GM12878 (cell line): ENCODE results near the gene CCDC159. TPM values are rescaled to one million over a fixed set of nuclear protein-coding genes. Genes with fewer than 3 reads are reported as not detected.

Experiments
- IKZF1 ChIP-seq: fragments of 450-650 bp; conservative IDR thresholded peaks from 2 replicates; pipeline ENCODE4 v1.6.1; 2017; ENCODE audit warnings: antibody characterized with exemption, mild to moderate bottlenecking
- JUNB ChIP-seq: IDR thresholded peaks from 2 replicates; pipeline ENCODE4 v1.6.1; 2016; ENCODE audit warnings: antibody characterized with exemption, mild to moderate bottlenecking
- MTA3 ChIP-seq: IDR thresholded peaks from 2 replicates; pipeline ENCODE4 v1.6.1; 2012; ENCODE audit warnings: low read length, inconsistent platforms, borderline replicate concordance
- POLR2A ChIP-seq: IDR thresholded peaks from 2 replicates; pipeline ENCODE4 v1.6.1; 2011; ENCODE audit warnings: low read depth, mild to moderate bottlenecking, low read length
- POU2F2 ChIP-seq: IDR thresholded peaks from 3 replicates; pipeline ENCODE4 v1.6.1; 2011; ENCODE audit warnings: low read depth, mild to moderate bottlenecking, low read length, borderline replicate concordance
- SUZ12 ChIP-seq: fragments of 200-600 bp; sonication (generic); IDR thresholded peaks from one replicate; pipeline ENCODE4 v1.6.1; 2018; ENCODE audit warnings: antibody characterized with exemption, mild to moderate bottlenecking; ENCODE audit not compliant: unreplicated experiment
- TCF3 ChIP-seq: IDR thresholded peaks from 2 replicates; pipeline ENCODE4 v1.6.1; 2012; ENCODE audit warnings: low read depth, mild to moderate bottlenecking, low read length, borderline replicate concordance; ENCODE audit not compliant: insufficient read depth
- ZZZ3 ChIP-seq: IDR thresholded peaks from 2 replicates; pipeline ENCODE4 v1.6.1; 2011; ENCODE audit warnings: low read depth; ENCODE audit not compliant: control insufficient read depth, insufficient read length
- polyA plus RNA-seq, 11 experiments: library from polyadenylated mRNA; depleted of rRNA in 4 of 11; unstranded in 6 of 11; stranded (reverse) in 5 of 11; fragments of >200 nt; fragmentation: Nextera tagmentation in 4 of 11; fragmentation: Illumina TruSeq in 1 of 11; extraction: Ambion mirVana in 4 of 11; extraction: Trizol in 1 of 11; gene quantifications; 1 replicate in 1 of 11; 2 replicates in 10 of 11; pipeline versions ENCODE4 v1.2.1 to v1.2.3, GENCODE V29; 2011 to 2016; ENCODE audit warnings: inconsistent platforms in 2 of 11, missing spikeins in 2 of 11, low read depth in 1 of 11
- total RNA-seq, 4 experiments: library from RNA; depleted of rRNA in 3 of 4; stranded (reverse); fragments of >200 nt in 3 of 4; fragmentation: Illumina TruSeq in 1 of 4; extraction: Trizol in 1 of 4; gene quantifications; 2 replicates each; pipeline versions ENCODE4 v1.2.1 to v1.2.3, GENCODE V29; 2013 to 2021
- TF ChIP-seq, protein P1 (sequence below): IDR thresholded peaks from 2 replicates; pipeline ENCODE4 v1.6.1; 2012; ENCODE audit warnings: low read depth, low read length, improper control_type of control experiment
- TF ChIP-seq, protein P2 (sequence below): IDR thresholded peaks from 2 replicates; pipeline ENCODE4 v1.6.1; 2012; ENCODE audit warnings: low read length, inconsistent platforms
- TF ChIP-seq, protein P3 (sequence below): IDR thresholded peaks from 2 replicates; pipeline ENCODE4 v1.6.1; 2012; ENCODE audit warnings: mild to moderate bottlenecking, low read depth, low read length
- TF ChIP-seq, protein P4 (sequence below): fragments of 450-650 bp; IDR thresholded peaks from 2 replicates; pipeline ENCODE4 v1.6.1; 2017; ENCODE audit warnings: borderline replicate concordance
- TF ChIP-seq, protein P5 (sequence below): fragments of 450-650 bp; formaldehyde crosslinking; IDR thresholded peaks from 2 replicates; pipeline ENCODE4 v1.4.0; 2022; ENCODE audit warnings: mild to moderate bottlenecking, moderate library complexity
- TF ChIP-seq, protein P6 (sequence below): IDR thresholded peaks from 2 replicates; pipeline ENCODE4 v1.6.1; 2012; ENCODE audit warnings: low read depth, low read length, improper control_type of control experiment
- TF ChIP-seq, protein P7 (sequence below): fragments of 450-650 bp; IDR thresholded peaks from 2 replicates; pipeline ENCODE4 v1.6.1; 2014; ENCODE audit warnings: mild to moderate bottlenecking

Gene CCDC159
- total and polyA plus RNA-seq, 10 of the 15 experiments (the other 5 are each of a cell fraction or from before 2014, with no cell fraction given) = 0.61 to 14.7 (median 10.1) TPM

DNA sequence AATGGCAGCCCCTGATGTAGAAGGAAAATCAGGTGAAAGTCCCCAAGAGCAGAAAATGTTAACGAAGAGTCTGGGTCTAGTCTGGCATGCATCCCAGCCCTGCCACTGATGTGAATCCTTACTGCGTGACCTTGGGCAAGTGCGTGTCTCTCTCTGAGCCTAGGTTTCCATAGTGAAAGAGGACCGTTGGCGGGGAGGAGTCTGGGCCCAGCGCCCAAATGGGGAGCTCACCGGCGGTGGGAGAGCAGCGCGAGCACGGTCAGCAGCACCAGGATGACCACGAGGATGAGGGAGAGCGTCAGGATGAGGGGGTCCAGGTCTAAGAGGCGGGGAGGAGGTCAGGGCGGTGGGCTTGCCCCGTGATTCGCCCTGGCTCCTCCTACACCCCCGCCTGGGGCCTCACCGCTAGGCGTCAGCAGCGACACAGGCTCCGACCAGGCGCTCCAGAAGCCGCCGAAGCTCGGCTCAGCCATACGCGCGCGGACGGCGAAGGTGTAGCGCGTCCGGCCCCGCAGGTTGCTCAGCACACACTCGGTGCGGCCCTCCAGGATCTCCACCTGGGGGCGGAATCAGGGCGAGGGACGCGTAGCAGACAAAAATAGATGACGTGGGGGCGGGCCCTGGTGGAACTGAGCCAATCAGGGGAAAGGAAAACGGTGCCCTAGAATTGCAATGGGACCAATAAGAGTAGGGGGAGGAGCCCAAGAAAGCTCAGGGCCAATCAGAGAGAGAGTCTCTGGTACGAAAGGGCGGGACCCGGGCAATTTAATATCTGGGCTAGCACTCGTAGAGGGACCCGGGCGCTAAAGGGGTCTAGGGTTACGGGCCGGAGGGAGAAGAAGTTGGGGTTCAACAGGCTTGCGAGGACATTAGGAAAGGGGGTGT lies 34.6 kb downstream of the CCDC159 start (continued):
- TF ChIP-seq, protein P1, sequence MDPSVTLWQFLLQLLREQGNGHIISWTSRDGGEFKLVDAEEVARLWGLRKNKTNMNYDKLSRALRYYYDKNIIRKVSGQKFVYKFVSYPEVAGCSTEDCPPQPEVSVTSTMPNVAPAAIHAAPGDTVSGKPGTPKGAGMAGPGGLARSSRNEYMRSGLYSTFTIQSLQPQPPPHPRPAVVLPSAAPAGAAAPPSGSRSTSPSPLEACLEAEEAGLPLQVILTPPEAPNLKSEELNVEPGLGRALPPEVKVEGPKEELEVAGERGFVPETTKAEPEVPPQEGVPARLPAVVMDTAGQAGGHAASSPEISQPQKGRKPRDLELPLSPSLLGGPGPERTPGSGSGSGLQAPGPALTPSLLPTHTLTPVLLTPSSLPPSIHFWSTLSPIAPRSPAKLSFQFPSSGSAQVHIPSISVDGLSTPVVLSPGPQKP = no peak
- peak; percentile 57 for TF ChIP-seq TCF3
- TF ChIP-seq, protein P2, sequence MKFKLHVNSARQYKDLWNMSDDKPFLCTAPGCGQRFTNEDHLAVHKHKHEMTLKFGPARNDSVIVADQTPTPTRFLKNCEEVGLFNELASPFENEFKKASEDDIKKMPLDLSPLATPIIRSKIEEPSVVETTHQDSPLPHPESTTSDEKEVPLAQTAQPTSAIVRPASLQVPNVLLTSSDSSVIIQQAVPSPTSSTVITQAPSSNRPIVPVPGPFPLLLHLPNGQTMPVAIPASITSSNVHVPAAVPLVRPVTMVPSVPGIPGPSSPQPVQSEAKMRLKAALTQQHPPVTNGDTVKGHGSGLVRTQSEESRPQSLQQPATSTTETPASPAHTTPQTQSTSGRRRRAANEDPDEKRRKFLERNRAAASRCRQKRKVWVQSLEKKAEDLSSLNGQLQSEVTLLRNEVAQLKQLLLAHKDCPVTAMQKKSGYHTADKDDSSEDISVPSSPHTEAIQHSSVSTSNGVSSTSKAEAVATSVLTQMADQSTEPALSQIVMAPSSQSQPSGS = no peak
- peak; percentile 5; the same call in 1 of the 3 replicates for TF ChIP-seq POU2F2
- TF ChIP-seq SUZ12 = no peak
- TF ChIP-seq, protein P3, sequence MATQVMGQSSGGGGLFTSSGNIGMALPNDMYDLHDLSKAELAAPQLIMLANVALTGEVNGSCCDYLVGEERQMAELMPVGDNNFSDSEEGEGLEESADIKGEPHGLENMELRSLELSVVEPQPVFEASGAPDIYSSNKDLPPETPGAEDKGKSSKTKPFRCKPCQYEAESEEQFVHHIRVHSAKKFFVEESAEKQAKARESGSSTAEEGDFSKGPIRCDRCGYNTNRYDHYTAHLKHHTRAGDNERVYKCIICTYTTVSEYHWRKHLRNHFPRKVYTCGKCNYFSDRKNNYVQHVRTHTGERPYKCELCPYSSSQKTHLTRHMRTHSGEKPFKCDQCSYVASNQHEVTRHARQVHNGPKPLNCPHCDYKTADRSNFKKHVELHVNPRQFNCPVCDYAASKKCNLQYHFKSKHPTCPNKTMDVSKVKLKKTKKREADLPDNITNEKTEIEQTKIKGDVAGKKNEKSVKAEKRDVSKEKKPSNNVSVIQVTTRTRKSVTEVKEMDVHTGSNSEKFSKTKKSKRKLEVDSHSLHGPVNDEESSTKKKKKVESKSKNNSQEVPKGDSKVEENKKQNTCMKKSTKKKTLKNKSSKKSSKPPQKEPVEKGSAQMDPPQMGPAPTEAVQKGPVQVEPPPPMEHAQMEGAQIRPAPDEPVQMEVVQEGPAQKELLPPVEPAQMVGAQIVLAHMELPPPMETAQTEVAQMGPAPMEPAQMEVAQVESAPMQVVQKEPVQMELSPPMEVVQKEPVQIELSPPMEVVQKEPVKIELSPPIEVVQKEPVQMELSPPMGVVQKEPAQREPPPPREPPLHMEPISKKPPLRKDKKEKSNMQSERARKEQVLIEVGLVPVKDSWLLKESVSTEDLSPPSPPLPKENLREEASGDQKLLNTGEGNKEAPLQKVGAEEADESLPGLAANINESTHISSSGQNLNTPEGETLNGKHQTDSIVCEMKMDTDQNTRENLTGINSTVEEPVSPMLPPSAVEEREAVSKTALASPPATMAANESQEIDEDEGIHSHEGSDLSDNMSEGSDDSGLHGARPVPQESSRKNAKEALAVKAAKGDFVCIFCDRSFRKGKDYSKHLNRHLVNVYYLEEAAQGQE = no peak
- TF ChIP-seq, protein P4, sequence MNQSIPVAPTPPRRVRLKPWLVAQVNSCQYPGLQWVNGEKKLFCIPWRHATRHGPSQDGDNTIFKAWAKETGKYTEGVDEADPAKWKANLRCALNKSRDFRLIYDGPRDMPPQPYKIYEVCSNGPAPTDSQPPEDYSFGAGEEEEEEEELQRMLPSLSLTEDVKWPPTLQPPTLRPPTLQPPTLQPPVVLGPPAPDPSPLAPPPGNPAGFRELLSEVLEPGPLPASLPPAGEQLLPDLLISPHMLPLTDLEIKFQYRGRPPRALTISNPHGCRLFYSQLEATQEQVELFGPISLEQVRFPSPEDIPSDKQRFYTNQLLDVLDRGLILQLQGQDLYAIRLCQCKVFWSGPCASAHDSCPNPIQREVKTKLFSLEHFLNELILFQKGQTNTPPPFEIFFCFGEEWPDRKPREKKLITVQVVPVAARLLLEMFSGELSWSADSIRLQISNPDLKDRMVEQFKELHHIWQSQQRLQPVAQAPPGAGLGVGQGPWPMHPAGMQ = no peak
- peak; percentile 89 for TF ChIP-seq POLR2A
- TF ChIP-seq JUNB = no peak
- TF ChIP-seq MTA3 = no peak
- TF ChIP-seq ZZZ3 = no peak
- TF ChIP-seq, protein P5, sequence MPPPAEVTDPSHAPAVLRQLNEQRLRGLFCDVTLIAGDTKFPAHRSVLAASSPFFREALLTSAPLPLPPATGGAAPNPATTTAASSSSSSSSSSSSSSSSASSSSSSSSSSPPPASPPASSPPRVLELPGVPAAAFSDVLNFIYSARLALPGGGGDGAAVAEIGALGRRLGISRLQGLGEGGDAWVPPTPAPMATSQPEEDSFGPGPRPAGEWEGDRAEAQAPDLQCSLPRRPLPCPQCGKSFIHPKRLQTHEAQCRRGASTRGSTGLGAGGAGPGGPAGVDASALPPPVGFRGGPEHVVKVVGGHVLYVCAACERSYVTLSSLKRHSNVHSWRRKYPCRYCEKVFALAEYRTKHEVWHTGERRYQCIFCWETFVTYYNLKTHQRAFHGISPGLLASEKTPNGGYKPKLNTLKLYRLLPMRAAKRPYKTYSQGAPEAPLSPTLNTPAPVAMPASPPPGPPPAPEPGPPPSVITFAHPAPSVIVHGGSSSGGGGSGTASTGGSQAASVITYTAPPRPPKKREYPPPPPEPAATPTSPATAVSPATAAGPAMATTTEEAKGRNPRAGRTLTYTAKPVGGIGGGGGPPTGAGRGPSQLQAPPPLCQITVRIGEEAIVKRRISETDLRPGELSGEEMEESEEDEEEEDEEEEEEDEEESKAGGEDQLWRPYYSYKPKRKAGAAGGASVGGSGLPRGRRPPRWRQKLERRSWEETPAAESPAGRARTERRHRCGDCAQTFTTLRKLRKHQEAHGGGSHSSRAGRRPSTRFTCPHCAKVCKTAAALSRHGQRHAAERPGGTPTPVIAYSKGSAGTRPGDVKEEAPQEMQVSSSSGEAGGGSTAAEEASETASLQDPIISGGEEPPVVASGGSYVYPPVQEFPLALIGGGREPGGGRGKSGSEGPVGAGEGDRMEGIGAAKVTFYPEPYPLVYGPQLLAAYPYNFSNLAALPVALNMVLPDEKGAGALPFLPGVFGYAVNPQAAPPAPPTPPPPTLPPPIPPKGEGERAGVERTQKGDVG (CRISPR knock-in tag) = no peak
- TF ChIP-seq IKZF1 = peak; percentile 56
- TF ChIP-seq, protein P6, sequence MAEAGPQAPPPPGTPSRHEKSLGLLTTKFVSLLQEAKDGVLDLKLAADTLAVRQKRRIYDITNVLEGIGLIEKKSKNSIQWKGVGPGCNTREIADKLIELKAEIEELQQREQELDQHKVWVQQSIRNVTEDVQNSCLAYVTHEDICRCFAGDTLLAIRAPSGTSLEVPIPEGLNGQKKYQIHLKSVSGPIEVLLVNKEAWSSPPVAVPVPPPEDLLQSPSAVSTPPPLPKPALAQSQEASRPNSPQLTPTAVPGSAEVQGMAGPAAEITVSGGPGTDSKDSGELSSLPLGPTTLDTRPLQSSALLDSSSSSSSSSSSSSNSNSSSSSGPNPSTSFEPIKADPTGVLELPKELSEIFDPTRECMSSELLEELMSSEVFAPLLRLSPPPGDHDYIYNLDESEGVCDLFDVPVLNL = peak; percentile 96
- TF ChIP-seq, protein P7, sequence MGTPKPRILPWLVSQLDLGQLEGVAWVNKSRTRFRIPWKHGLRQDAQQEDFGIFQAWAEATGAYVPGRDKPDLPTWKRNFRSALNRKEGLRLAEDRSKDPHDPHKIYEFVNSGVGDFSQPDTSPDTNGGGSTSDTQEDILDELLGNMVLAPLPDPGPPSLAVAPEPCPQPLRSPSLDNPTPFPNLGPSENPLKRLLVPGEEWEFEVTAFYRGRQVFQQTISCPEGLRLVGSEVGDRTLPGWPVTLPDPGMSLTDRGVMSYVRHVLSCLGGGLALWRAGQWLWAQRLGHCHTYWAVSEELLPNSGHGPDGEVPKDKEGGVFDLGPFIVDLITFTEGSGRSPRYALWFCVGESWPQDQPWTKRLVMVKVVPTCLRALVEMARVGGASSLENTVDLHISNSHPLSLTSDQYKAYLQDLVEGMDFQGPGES = peak; percentile 38; the same call in 1 of the 2 replicates
